ENCODE measurements around the gene NPHS1.

DNA sequence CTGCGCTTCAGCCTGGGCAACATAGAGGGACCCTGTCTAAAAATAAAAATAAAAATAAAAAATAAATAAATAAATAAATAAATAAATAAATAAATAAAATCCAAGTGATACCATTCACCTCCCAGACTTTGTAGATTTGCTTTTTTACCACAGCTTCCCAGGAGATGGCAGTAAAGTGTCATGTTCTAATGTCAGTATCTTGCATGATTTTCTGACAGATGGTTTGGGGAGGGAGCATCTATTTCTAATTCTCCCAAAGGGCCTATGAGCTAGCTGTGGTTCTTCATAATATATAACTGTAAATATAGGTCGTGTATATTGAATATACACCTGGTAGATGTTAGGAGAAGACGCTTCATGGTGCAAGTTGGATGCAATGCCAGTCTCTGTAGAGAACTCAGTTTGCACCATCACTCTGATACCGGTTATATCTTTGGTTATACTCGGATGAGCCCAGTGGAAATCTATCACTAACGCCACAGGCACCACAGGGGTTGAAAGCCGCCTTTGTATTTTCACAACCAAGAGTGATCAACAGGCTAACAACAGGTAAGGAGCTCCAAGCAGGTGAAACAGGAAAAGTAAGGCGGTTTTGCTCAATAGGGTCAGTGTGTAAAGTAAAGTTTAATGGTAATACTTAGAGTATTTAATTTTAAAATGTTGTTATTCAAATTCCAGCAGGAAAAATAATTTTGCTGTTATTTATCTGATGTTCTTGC is 30.0 kb upstream of the NPHS1 start:
- TF ChIP-seq, protein P1, sequence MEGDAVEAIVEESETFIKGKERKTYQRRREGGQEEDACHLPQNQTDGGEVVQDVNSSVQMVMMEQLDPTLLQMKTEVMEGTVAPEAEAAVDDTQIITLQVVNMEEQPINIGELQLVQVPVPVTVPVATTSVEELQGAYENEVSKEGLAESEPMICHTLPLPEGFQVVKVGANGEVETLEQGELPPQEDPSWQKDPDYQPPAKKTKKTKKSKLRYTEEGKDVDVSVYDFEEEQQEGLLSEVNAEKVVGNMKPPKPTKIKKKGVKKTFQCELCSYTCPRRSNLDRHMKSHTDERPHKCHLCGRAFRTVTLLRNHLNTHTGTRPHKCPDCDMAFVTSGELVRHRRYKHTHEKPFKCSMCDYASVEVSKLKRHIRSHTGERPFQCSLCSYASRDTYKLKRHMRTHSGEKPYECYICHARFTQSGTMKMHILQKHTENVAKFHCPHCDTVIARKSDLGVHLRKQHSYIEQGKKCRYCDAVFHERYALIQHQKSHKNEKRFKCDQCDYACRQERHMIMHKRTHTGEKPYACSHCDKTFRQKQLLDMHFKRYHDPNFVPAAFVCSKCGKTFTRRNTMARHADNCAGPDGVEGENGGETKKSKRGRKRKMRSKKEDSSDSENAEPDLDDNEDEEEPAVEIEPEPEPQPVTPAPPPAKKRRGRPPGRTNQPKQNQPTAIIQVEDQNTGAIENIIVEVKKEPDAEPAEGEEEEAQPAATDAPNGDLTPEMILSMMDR (IDR thresholded peaks at IDR 0.05): peak; percentile 30 to 62 (median 46)
- TF ChIP-seq POLR2A (IDR thresholded peaks at IDR 0.05): no peak
